ENCODE measurements around the gene FAM151B. TPM values are rescaled to one million over a fixed set of nuclear protein-coding genes. Genes with fewer than 3 reads are reported as not detected.
"Not testable (repeated sequence)": the region's sequence is repeated elsewhere in the genome, so short reads cannot be mapped to it uniquely, and the experiment has no call there.

The FAM151B gene
- total and polyA plus RNA-seq, 2 donors (not counting 1 experiment from before 2014, with no cell fraction given), result 1.1 TPM; not detected in 1

- H3K27me3 Mint-ChIP-seq, result no peaks in the 10 kb centered on the region
- H4K20me1 ChIP-seq (ENCODE audit: control insufficient read depth, insufficient read depth, low read length, poor library complexity, severe bottlenecking), result no peaks in the 10 kb centered on the region
- ChIA-PET POLR2A (no interaction called here), CTCF (no interaction called here)
- DNase-seq (no peak), ATAC-seq (ENCODE audit: low read depth) (no peak)
- no peak overlapping the region for H3K9ac ChIP-seq (ENCODE audit: low read length)
- no peak overlapping the region for H3K27ac Mint-ChIP-seq
- no peaks in the 10 kb centered on the region for H3K79me2 ChIP-seq (ENCODE audit: control insufficient read depth, insufficient read depth, low read length)
- H3K27ac ChIP-seq (ENCODE audit: low read length in 2 of 2), result no peak overlapping the region
- intact Hi-C loops (cut with micrococcal nuclease), result no loop called here
- no peak overlapping the region for H3K4me3 ChIP-seq (ENCODE audit: control extremely low read depth in 1 of 5, extremely low read depth in 1 of 5, insufficient read depth in 1 of 5, low read depth in 2 of 5, low read length in 4 of 5)
- H3K4me2 ChIP-seq (replicated peaks; ENCODE audit: low read depth, low read length, poor library complexity, severe bottlenecking), result no peak overlapping the region
- WGBS (ENCODE audit: insufficient coverage), result no CpG with 5 or more reads among the region's 1 CpG
- no peak overlapping the region for H3K4me3 Mint-ChIP-seq
- TF ChIP-seq EZH2 (IDR thresholded peaks at IDR 0.05; ENCODE audit: borderline replicate concordance, insufficient read depth, low read depth, low read length, poor library complexity, severe bottlenecking), result no peak
- no peaks in the 10 kb centered on the region for H3K4me1 Mint-ChIP-seq
- H3K9me3 Mint-ChIP-seq (ENCODE audit: insufficient read depth), result peaks cover 16% of the 10 kb centered on the region
- H3K9me3 ChIP-seq (ENCODE audit: control extremely low read depth in 1 of 3, control insufficient read depth in 2 of 3, insufficient read depth in 1 of 3, low read length in 2 of 3), result peaks cover 4 to 22% (median 20%) of the 10 kb centered on the region in 3 donors
- H3K27me3 ChIP-seq (replicated peaks in 1 of 4; ENCODE audit: control extremely low read depth in 1 of 4, control insufficient read depth in 3 of 4, insufficient read depth in 4 of 4, low read length in 3 of 4), result no peaks in the 10 kb centered on the region
- H3K4me1 ChIP-seq (ENCODE audit: control insufficient read depth in 2 of 2, insufficient read depth in 2 of 2, low read length in 2 of 2), result no peaks in the 10 kb centered on the region
- H2AFZ ChIP-seq (ENCODE audit: insufficient read depth, low read depth, low read length, poor library complexity, severe bottlenecking), result no peak overlapping the region
- H3K36me3 ChIP-seq (replicated peaks in 1 of 2; ENCODE audit: control extremely low read depth in 1 of 2, control insufficient read depth in 1 of 2, extremely low read depth in 1 of 2, insufficient read depth in 2 of 2, low read length in 1 of 2), result peaks cover 11 to 15% of the 10 kb centered on the region in 2 experiments
Observed at GRCh38 chr5:80468131-80468530, 19.8 kb upstream of the FAM151B start.

GRCh38 chr5:80470631-80471030 lies 17.3 kb upstream of the FAM151B start:
- H3K27me3 Mint-ChIP-seq; H3K27ac Mint-ChIP-seq; DNase-seq; POLR2A ChIA-PET; ATAC-seq (ENCODE audit: low read depth); H3K9me3 Mint-ChIP-seq (ENCODE audit: insufficient read depth); H3K4me3 ChIP-seq (ENCODE audit: control extremely low read depth in 1 of 5, extremely low read depth in 1 of 5, insufficient read depth in 1 of 5, low read depth in 2 of 5, low read length in 4 of 5); H3K4me1 Mint-ChIP-seq; H3K4me2 ChIP-seq (replicated peaks; ENCODE audit: low read depth, low read length, poor library complexity, severe bottlenecking); H3K79me2 ChIP-seq (ENCODE audit: control insufficient read depth, insufficient read depth, low read length); H3K27ac ChIP-seq (ENCODE audit: low read length in 2 of 2); intact Hi-C loops (cut with micrococcal nuclease); CTCF ChIA-PET; H3K4me3 Mint-ChIP-seq; H3K9ac ChIP-seq (ENCODE audit: low read length); H4K20me1 ChIP-seq (ENCODE audit: control insufficient read depth, insufficient read depth, low read length, poor library complexity, severe bottlenecking); H3K4me1 ChIP-seq (ENCODE audit: control insufficient read depth in 2 of 2, insufficient read depth in 2 of 2, low read length in 2 of 2); H2AFZ ChIP-seq (ENCODE audit: insufficient read depth, low read depth, low read length, poor library complexity, severe bottlenecking); H3K27me3 ChIP-seq (replicated peaks in 1 of 4; ENCODE audit: control extremely low read depth in 1 of 4, control insufficient read depth in 3 of 4, insufficient read depth in 4 of 4, low read length in 3 of 4): not testable (repeated sequence)
- H3K9me3 ChIP-seq (ENCODE audit: control extremely low read depth in 1 of 3, control insufficient read depth in 2 of 3, insufficient read depth in 1 of 3, low read length in 2 of 3), result peaks cover 0 to 19% (median 13%) of the 10 kb centered on the region in 3 donors
- WGBS (ENCODE audit: insufficient coverage), result no CpG with 5 or more reads among the region's 2 CpGs
- H3K36me3 ChIP-seq (replicated peaks in 1 of 2; ENCODE audit: control extremely low read depth in 1 of 2, control insufficient read depth in 1 of 2, extremely low read depth in 1 of 2, insufficient read depth in 2 of 2, low read length in 1 of 2), result peaks cover 20 to 25% of the 10 kb centered on the region in 2 experiments
